OCI-LY3 (cell line): ENCODE measurements around the gene SLC25A26.
"Not testable (repeated sequence)": the region's sequence is repeated elsewhere in the genome, so short reads cannot be mapped to it uniquely, and the experiment has no call there.

Source experiments
- EZH2phosphoT487 ChIP-seq: fragments of 200-600 bp; shearing (Covaris generic); IDR thresholded peaks from 2 replicates; pipeline ENCODE4 v1.6.1; 2018; ENCODE audit warnings: antibody characterized with exemption, mixed run types, low read depth
- TF ChIP-seq, protein P1 (sequence below): fragments of 200-600, 300-600 bp; sonication (generic); IDR thresholded peaks from 2 replicates; pipeline ENCODE4 v1.5.1; 2014; ENCODE audit warnings: antibody characterized with exemption, low read length, low read depth

DNA sequence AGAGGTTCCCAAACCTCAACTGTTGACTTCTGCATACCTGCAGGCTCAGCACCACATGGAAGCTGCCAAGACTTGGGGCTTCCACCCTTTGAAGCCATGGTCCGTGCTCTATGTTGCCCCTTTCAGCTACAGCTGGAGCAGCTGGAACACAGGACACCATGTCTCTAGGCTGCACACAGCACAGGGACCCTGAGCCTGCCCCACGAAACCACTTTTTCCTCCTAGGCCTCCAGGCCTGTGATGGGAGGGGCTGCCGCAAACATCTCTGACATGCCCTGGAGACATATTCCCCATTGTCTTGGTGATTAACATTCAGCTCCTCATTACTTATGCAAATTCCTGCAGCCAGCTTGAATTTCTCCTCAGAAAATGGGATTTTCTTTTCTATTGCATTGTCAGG lies 201.1 kb downstream of the SLC25A26 start:
- TF ChIP-seq, protein P1, sequence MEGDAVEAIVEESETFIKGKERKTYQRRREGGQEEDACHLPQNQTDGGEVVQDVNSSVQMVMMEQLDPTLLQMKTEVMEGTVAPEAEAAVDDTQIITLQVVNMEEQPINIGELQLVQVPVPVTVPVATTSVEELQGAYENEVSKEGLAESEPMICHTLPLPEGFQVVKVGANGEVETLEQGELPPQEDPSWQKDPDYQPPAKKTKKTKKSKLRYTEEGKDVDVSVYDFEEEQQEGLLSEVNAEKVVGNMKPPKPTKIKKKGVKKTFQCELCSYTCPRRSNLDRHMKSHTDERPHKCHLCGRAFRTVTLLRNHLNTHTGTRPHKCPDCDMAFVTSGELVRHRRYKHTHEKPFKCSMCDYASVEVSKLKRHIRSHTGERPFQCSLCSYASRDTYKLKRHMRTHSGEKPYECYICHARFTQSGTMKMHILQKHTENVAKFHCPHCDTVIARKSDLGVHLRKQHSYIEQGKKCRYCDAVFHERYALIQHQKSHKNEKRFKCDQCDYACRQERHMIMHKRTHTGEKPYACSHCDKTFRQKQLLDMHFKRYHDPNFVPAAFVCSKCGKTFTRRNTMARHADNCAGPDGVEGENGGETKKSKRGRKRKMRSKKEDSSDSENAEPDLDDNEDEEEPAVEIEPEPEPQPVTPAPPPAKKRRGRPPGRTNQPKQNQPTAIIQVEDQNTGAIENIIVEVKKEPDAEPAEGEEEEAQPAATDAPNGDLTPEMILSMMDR, result not testable (repeated sequence)
- TF ChIP-seq EZH2phosphoT487, result not testable (repeated sequence)
